Fibroblast of the aortic adventitia (primary cell): Measurements from ENCODE around the gene LMTK3. TPM values are rescaled to one million over a fixed set of nuclear protein-coding genes. Genes with fewer than 3 reads are reported as not detected.

Experiments
- DNase-seq: peaks from one replicate; pipeline ENCODE4 v3.0.0-alpha.2; 2010; ENCODE audit warnings: low read depth
- H3K4me3 ChIP-seq: 2 replicates; pipeline ENCODE4 v1.5.1; 2011; ENCODE audit warnings: low read depth, mild to moderate bottlenecking, control low read depth, low read length, moderate library complexity
- total RNA-seq: library from RNA; depleted of rRNA; stranded (reverse); fragments of >200 nt; gene quantifications from 2 replicates; pipeline ENCODE4 v1.2.3, GENCODE V29; 2012; ENCODE audit warnings: low replicate concordance
- TF ChIP-seq, protein P1 (sequence below): IDR thresholded peaks from 2 replicates; pipeline ENCODE4 v1.5.1; 2011; ENCODE audit warnings: mild to moderate bottlenecking, low read length, control low read depth, inconsistent platforms; ENCODE audit not compliant: insufficient read depth

Gene LMTK3
- total RNA-seq, 1 donor: not detected

DNA sequence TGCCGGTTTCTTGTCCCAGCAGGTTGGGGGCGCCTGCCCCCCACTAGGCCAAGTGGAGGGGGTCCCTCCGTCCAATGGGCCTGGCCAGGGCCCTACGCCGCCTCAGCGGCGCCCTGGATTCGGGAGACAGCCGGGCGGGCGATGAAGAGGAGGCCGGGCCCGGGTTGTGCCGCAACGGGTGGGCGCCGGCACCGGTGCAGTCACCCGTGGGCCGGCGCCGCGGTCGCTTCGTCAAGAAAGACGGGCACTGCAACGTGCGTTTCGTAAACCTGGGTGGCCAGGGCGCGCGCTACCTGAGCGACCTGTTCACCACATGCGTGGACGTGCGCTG lies 50.0 kb downstream of the LMTK3 start:
- DNase-seq: no peak
- TF ChIP-seq, protein P1, sequence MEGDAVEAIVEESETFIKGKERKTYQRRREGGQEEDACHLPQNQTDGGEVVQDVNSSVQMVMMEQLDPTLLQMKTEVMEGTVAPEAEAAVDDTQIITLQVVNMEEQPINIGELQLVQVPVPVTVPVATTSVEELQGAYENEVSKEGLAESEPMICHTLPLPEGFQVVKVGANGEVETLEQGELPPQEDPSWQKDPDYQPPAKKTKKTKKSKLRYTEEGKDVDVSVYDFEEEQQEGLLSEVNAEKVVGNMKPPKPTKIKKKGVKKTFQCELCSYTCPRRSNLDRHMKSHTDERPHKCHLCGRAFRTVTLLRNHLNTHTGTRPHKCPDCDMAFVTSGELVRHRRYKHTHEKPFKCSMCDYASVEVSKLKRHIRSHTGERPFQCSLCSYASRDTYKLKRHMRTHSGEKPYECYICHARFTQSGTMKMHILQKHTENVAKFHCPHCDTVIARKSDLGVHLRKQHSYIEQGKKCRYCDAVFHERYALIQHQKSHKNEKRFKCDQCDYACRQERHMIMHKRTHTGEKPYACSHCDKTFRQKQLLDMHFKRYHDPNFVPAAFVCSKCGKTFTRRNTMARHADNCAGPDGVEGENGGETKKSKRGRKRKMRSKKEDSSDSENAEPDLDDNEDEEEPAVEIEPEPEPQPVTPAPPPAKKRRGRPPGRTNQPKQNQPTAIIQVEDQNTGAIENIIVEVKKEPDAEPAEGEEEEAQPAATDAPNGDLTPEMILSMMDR: no peak
- no peak overlapping the region for H3K4me3 ChIP-seq

DNA sequence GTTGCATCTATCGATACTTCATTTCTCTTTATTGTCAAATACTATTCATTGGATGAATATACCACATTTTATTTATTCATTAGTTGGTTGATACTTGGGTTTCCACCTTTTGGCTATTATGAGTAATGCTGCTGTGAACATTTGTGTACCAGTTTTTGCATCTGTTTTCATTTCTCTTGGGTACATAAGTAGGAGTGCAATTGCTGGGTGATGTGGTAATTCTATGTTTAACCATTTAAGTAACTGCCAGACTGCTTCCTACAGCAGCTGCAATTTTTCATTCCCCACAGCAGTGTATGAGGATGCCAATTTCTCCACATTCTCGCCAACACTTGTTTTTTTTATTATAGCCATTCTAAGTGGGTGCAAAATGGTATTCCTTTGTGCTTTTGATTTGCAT lies 53.6 kb downstream of the LMTK3 start:
- H3K4me3 ChIP-seq: no peak overlapping the region
- TF ChIP-seq, protein P1: no peak
- DNase-seq: no peak

DNA sequence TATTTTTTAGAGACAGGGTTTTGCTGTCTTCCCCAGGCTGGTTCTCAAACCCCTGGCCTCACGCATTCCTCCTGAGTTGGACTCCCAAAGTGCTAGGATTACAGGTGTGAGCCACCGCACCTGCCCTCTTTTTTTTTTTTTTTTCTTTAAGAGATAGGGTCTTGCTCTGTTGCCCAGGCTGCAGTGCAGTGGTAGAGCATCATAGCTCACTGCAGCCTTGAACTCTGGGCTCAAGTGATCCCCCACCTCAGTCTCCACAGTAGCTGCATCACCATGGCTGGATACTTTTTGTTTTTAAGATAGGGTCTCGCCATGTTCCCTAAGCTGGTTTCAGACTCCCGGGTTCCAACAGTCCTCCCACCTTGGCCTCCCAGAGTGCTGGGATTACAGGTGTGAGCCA lies 54.8 kb downstream of the LMTK3 start:
- TF ChIP-seq, protein P1: no peak
- no peak for DNase-seq
- no peak overlapping the region for H3K4me3 ChIP-seq

DNA sequence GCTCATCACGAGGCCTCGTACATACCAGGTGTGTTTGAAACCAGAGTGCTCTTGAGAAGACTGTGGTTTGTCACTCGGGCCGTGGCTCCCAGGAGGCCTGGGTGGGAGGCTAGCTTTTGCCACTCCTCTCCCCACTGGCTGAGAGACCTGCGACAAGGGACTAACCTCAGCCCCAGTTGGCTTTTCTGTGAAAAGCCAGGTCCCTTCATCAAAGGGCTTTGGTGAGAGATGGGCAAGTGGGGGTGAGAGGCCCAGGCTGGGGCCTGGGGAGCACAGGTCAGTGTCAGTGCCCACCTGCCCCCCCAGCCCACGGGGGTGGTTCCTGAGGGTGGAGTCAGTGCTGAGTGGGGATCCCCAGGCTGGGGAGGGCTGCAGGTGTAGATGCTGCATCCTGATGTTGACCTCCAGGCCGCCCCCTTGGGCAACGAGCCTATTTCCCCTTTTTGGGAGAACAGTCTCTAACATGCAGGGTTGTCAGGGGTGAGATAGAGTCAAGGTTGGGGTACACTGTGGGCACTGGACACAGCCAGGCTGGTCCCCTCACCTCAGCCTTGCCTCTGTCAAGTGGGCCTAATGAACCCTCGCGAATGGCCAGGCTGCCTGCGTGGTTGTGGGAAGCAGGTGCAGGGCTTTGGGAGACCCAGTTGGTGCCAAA lies 55.6 kb downstream of the LMTK3 start:
- DNase-seq: no peak
- no peak overlapping the region for H3K4me3 ChIP-seq
- TF ChIP-seq, protein P1: no peak

DNA sequence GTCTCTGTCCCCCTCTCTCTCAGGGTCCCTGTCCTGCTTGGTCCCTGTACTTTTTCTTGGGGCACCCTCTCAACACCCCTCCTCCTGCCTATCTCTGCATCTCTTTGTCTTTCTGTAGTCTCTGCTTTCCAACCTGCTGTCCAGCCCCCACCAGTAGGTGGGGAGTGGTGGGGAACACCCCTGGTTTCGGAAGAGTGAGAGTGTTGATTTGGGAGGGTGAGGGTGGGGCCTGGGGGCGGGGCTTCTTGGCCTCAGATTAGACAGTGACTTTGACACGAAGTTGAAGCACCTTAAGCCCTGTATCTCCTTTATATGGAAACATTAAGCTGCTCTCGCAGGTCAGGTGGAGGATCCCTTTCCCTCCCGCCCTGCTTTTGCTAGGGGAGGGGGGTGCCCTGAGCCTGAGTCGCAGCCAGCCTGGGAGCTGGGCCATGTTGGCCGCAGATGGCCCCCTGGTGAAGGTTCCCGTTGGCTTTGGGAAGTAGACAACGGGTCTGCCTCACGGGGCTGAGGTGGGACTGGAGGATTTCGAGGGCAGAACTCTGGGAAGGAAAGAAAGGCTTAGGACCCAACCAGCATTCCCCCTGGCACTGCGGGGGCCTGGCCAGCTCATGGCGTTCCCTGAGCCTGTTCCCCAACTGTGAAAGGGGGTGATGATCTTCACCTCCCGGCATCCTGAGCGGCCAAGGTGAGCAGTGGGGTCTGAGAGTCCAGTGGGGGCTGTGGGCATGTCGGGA lies 56.3 kb downstream of the LMTK3 start, which contains the start of gene KCNJ14:
TSS of gene KCNJ14 (plus strand) at position 404 of the 737 bp plus-strand sequence. CDS start 6,151 bp downstream, outside the sequence.
- no peak for DNase-seq
- H3K4me3 ChIP-seq: no peak within 1 kb of the TSS
- TF ChIP-seq, protein P1: no peak

DNA sequence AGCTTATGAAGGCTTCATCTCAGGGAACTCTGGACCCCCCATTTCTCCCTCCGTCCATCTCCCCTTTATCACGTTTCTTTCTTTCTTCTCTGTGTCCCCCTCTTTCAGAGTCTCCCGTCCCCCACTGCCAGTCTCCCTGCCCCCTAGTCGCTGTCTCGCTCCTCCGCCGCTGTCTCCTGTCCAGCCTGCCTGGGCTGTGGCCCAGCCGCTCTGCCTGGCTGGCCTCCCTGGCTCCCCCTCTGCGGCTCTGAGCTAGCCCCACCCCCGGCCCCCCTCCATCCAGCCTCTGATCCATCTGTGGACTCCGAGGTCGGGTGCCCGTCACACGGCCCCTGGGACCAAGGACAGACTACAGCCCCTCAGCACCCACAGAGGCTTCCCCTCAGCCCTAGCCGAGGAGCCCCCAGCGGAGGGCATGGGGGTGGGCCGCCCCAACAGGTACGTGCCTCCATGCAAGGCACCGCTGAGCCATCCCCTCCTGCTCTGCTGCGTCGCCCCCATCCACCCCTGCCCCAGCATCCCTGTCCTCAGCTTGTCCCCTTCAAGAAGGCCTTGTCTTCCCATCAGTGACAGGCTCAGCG lies 57.4 kb downstream of the LMTK3 start:
- TF ChIP-seq, protein P1: no peak
- H3K4me3 ChIP-seq: no peak overlapping the region

More for the DNA sequence above, 57.4 kb downstream of the LMTK3 start:
- DNase-seq: no peak
